A673 (cell line): Measurements from ENCODE around the gene TNFAIP2.

ENCODE experiments used
- EZH2 ChIP-seq: fragments of 200-600 bp; sonication (generic); IDR thresholded peaks from 2 replicates; pipeline ENCODE4 v1.6.1; 2017; ENCODE audit warnings: borderline replicate concordance, low read depth, mild to moderate bottlenecking, mixed read lengths, antibody characterized with exemption, low read length; ENCODE audit not compliant: poor library complexity, severe bottlenecking
- TF ChIP-seq, protein P1 (sequence below): fragments of 300-800, 200-600 bp; sonication (generic); conservative IDR thresholded peaks from 2 replicates; pipeline ENCODE4 v1.5.1; 2017; ENCODE audit warnings: low read depth, mild to moderate bottlenecking, antibody characterized with exemption, low read length, moderate library complexity, mixed read lengths

DNA sequence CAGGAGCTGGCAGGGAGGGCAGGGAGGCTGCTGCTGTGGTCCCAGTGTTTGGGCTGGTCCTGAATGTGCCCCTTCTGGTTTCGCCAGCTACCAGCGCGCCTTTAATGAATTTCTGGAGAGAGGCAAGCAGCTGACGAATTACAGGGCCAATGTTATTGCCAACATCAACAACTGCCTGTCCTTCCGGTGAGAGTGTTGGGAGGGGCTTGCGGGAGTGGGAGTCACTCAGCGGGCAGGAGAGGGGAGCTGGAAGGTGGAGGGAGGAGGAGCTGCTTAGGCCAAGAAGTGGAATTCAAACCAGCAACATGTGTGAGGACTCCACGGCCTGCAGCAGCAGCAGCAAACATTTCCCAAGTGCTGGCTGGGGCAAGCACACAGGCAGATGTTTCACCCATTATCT is 7.7 kb downstream of the TNFAIP2 start:
- TF ChIP-seq, protein P1, sequence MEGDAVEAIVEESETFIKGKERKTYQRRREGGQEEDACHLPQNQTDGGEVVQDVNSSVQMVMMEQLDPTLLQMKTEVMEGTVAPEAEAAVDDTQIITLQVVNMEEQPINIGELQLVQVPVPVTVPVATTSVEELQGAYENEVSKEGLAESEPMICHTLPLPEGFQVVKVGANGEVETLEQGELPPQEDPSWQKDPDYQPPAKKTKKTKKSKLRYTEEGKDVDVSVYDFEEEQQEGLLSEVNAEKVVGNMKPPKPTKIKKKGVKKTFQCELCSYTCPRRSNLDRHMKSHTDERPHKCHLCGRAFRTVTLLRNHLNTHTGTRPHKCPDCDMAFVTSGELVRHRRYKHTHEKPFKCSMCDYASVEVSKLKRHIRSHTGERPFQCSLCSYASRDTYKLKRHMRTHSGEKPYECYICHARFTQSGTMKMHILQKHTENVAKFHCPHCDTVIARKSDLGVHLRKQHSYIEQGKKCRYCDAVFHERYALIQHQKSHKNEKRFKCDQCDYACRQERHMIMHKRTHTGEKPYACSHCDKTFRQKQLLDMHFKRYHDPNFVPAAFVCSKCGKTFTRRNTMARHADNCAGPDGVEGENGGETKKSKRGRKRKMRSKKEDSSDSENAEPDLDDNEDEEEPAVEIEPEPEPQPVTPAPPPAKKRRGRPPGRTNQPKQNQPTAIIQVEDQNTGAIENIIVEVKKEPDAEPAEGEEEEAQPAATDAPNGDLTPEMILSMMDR, result no peak
- no peak for TF ChIP-seq EZH2
